ENCODE results near the gene HCFC1. TPM values are rescaled to one million over a fixed set of nuclear protein-coding genes. Genes with fewer than 3 reads are reported as not detected.

HCFC1 gene
- total and polyA plus RNA-seq, 7 experiments from 2014 or later = 6.6 to 106 (median 52.9) TPM

DNA sequence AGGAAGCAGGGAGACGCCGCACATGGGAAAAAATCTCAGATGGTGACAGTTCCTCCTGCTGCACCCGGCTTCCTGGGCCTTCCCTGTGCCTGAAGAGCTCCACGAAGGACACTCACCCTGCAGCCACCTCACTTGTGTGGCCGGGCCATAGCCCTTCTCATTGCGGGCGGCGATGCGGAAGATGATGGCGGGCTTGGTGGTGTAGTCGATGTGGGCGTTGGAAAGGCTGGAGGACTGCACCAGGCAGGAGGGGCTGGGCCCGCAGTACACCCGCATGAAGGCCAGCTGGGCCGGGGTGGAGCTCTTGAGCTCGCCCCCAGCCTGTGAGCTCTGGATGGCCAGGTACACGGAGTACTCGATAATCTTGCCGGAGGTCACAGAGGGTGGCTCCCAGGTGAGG lies 21.5 kb downstream of the HCFC1 start:
- Histone ChIP-seq H3K27me3 (ENCODE audit: control insufficient read depth in 2 of 2, insufficient read depth in 2 of 2, low read length in 2 of 2) (no peaks in the 10 kb centered on the region), H3K9me3 (ENCODE audit: control insufficient read depth in 2 of 3, low read length in 3 of 3) (no peaks in the 10 kb centered on the region), H3K27ac (ENCODE audit: low read depth, low read length) (no peak overlapping the region), H3K36me3 (ENCODE audit: control insufficient read depth in 2 of 3, insufficient read depth in 3 of 3, low read length in 3 of 3) (peaks cover 0 to 58% (median 2%) of the 10 kb centered on the region in 3 experiments), H3K4me3 (ENCODE audit: low read length) (no peak overlapping the region), H3K4me1 (ENCODE audit: control insufficient read depth in 2 of 2, insufficient read depth in 2 of 2, low read length in 2 of 2) (peaks cover 8 to 15% of the 10 kb centered on the region in 2 donors)
- no peaks in the 10 kb centered on the region for H3K9me3 Mint-ChIP-seq
- H3K36me3 Mint-ChIP-seq = peaks cover 0 to 37% (median 5%) of the 10 kb centered on the region in 5 donors
- peak overlapping the region in 1 of 10 donors; percentile 12 for H3K4me3 Mint-ChIP-seq
- no peak for ATAC-seq
- ChIA-PET CTCF (interaction anchor here (0.7 to 10.9 kb wide), 8 partner anchors 11 to 187 kb away, joined by 3 to 168 read pairs (median 5); partner anchors contain the start of genes ARHGAP4 and PLXNB3), POLR2A (interaction anchor here (1.1 to 21.0 kb wide), 3 partner anchors 19 to 186 kb away, joined by 5 to 384 read pairs (median 63); partner anchors contain the start of genes ARHGAP4, HCFC1, NAA10 and PLXNB3)
- intact Hi-C loops (cut with micrococcal nuclease) = loop anchor here in 1 of 2 donors (5.0 kb wide), 1 partner anchor 398 kb away; no protein-coding TSS in a partner anchor
- peak overlapping the region in 4 of 9 donors; percentile 9 to 80 (median 35) for H3K27ac Mint-ChIP-seq
- H3K4me1 Mint-ChIP-seq = peaks cover 6 to 33% (median 16%) of the 10 kb centered on the region in 7 donors
- DNase-seq = no peak
- no peaks in the 10 kb centered on the region for H3K27me3 Mint-ChIP-seq

DNA sequence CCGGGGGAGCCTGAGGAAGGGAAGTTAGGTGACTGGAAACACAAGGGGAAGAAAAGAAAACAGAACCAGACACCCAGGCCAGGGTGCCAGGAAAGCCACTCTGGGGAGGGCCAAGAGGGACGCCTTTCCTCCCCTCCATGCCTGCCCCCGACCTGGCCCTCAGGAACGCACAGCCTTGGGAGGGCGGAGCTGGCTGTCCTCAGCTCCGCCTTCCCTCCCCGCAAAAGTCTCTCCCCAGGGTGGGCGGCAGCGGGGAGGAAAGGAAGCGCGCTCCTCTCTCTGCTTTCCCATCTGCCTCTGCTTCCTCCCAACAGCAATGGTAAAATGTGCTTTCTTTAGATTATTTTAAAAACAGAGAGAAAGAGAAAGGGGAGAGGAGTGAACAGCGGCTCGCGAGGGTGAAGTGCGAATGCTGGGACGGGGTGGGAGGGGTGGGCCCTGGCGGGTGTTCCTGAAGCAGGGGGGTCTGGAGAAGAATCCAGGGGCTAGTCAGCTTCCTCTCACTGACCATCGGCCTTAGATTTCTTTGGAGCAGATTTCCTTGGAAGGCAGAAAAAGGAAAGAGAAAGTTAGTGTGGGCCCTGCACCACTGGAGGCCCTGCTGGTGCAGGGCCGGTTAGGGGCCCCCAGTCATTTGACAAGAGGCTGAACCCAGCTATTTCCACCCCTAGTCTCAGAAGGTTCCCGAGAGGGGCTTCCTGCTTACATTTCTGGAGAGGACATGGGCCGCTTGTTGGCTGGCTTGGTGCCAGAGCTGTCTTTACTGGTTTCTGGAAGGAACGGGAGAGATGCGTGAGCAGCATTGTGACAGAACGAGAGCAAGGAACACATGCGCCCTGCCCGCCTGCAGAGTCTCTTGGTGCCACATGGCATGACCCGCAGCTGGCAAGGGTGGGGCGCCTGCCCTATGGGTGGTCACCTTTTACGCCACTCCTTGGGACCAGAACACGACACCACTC lies 22.5 kb downstream of the HCFC1 start:
- DNase-seq (no peak), ATAC-seq (no peak)
- Mint-ChIP-seq H3K27me3 (no peaks in the 10 kb centered on the region), H3K27ac (peak overlapping the region in 8 of 9 donors; percentile 49 to 94 (median 72)), H3K4me1 (peaks cover 6 to 33% (median 16%) of the 10 kb centered on the region in 7 donors), H3K4me3 (peak overlapping the region in 5 of 10 donors; percentile 35 to 54 (median 45)), H3K36me3 (peaks cover 0 to 33% (median 7%) of the 10 kb centered on the region in 5 donors), H3K9me3 (no peaks in the 10 kb centered on the region)
- Histone ChIP-seq H3K36me3 (ENCODE audit: control insufficient read depth in 2 of 3, insufficient read depth in 3 of 3, low read length in 3 of 3) (peaks cover 0 to 48% (median 2%) of the 10 kb centered on the region in 3 experiments), H3K27me3 (ENCODE audit: control insufficient read depth in 2 of 2, insufficient read depth in 2 of 2, low read length in 2 of 2) (no peaks in the 10 kb centered on the region), H3K4me3 (ENCODE audit: low read length) (no peak overlapping the region), H3K9me3 (ENCODE audit: control insufficient read depth in 2 of 3, low read length in 3 of 3) (no peaks in the 10 kb centered on the region), H3K27ac (ENCODE audit: low read depth, low read length) (peak overlapping the region; percentile 55), H3K4me1 (ENCODE audit: control insufficient read depth in 2 of 2, insufficient read depth in 2 of 2, low read length in 2 of 2) (peaks cover 8 to 15% of the 10 kb centered on the region in 2 donors)
- intact Hi-C loops (cut with micrococcal nuclease) = loop anchor here in 1 of 2 donors (2.0 to 5.0 kb wide), 2 partner anchors 42 to 1008 kb away; no protein-coding TSS in a partner anchor
- ChIA-PET POLR2A (interaction anchor here (0.6 to 21.0 kb wide), 4 partner anchors 20 to 196 kb away, joined by 3 to 384 read pairs (median 33); partner anchors contain the start of genes ARHGAP4, HCFC1 and NAA10), CTCF (interaction anchor here (0.6 to 10.9 kb wide), 9 partner anchors 16 to 458 kb away, joined by 3 to 168 read pairs (median 5); partner anchors contain the start of genes ARHGAP4 and PLXNB3)

DNA sequence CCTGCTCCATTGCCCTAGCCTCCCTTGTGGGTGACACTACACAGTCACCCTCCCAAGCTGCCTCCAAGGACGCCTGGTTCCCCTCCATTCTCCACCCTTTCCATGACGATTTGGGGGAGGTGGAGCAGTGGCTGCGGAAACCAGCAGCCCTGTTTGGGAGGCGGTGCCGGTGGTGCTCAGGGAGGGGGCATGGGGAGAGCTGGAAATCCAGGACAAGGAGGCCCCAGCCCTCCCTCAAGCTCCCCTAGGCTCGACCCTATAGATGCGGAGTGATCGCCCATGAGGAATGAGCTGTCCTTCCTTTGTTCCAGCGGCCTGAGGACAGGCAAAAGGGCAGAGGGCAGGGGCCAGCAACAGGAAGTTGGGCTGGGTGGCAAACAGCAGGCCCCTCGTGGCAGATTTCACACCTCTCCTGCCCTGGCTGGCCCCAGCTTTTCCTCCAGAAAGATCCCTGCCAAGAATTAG lies 23.6 kb downstream of the HCFC1 start:
- H3K4me1 ChIP-seq (ENCODE audit: control insufficient read depth in 2 of 2, insufficient read depth in 2 of 2, low read length in 2 of 2) = peaks cover 6 to 12% of the 10 kb centered on the region in 2 donors
- ATAC-seq = no peak
- H3K4me3 Mint-ChIP-seq = peak overlapping the region in 1 of 10 donors; percentile 53
- H3K27ac ChIP-seq (ENCODE audit: low read depth, low read length) = peak overlapping the region; percentile 48
- DNase-seq = no peak
- H3K4me1 Mint-ChIP-seq = peaks cover 6 to 33% (median 20%) of the 10 kb centered on the region in 7 donors
- H3K4me3 ChIP-seq (ENCODE audit: low read length) = no peak overlapping the region
- intact Hi-C loops (cut with micrococcal nuclease) = loop anchor here in 1 of 2 donors (2.0 to 5.0 kb wide), 2 partner anchors 41 to 1007 kb away; no protein-coding TSS in a partner anchor
- H3K9me3 Mint-ChIP-seq = no peaks in the 10 kb centered on the region
- H3K36me3 ChIP-seq (ENCODE audit: control insufficient read depth in 2 of 3, insufficient read depth in 3 of 3, low read length in 3 of 3) = peaks cover 0 to 38% (median 2%) of the 10 kb centered on the region in 3 experiments
- no peaks in the 10 kb centered on the region for H3K27me3 Mint-ChIP-seq
- H3K9me3 ChIP-seq (ENCODE audit: control insufficient read depth in 2 of 3, low read length in 3 of 3) = no peaks in the 10 kb centered on the region
- CTCF ChIA-PET = interaction anchor here (0.6 to 10.9 kb wide), 8 partner anchors 8 to 589 kb away, joined by 3 to 168 read pairs (median 8); partner anchors contain the start of genes ARHGAP4 and PLXNB3
- peak overlapping the region in 7 of 9 donors; percentile 33 to 94 (median 71) for H3K27ac Mint-ChIP-seq
- peaks cover 0 to 32% (median 7%) of the 10 kb centered on the region in 5 donors for H3K36me3 Mint-ChIP-seq
- H3K27me3 ChIP-seq (ENCODE audit: control insufficient read depth in 2 of 2, insufficient read depth in 2 of 2, low read length in 2 of 2) = no peaks in the 10 kb centered on the region
- POLR2A ChIA-PET = interaction anchor here (0.8 to 21.0 kb wide), 3 partner anchors 21 to 41 kb away, joined by 3 to 384 read pairs (median 63); partner anchors contain the start of genes ARHGAP4, HCFC1 and NAA10

DNA sequence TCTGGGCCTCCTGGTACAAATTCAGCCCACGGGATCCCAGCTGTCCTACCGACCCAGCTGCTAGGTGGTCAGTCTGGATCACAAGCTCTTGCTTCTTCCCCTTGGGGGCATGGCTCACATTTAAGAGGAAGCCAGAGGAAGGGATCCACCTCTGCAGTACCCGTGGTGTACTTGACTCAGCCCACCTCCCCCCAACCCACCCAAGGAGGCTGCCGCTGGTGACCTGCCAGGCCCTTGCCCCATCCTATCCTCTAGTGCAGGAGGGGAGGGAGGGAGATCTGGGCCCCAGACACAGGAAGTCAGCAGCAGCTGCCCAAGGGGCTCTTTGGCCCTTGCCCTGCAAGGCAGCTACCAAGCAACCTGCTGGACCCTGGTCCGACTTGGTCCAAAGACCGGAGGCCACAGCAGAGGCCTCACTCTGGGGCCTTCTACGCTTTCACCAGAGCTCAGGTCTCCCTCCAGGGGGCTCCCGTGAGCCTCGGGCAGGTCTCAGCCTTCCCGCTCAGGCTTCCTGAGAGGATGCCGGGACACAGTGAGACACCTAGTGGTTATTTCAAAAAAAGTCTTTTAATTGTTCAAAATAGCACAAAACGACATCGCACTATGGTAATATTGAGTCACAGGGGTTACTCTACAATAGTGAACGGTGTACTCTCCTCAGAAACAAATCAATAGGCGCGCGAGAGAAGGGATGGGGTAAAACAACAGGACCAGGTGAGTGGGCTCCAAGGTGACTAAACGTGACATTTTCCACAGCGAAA lies 24.4 kb downstream of the HCFC1 start:
- H3K4me1 Mint-ChIP-seq = peaks cover 6 to 30% (median 20%) of the 10 kb centered on the region in 7 donors
- peak overlapping the region; percentile 26 to 94 (median 87) for H3K27ac Mint-ChIP-seq
- Histone ChIP-seq H3K4me3 (ENCODE audit: low read length) (no peak overlapping the region), H3K4me1 (ENCODE audit: control insufficient read depth in 2 of 2, insufficient read depth in 2 of 2, low read length in 2 of 2) (peaks cover 3 to 9% of the 10 kb centered on the region in 2 donors), H3K9me3 (ENCODE audit: control insufficient read depth in 2 of 3, low read length in 3 of 3) (no peaks in the 10 kb centered on the region), H3K27ac (ENCODE audit: low read depth, low read length) (no peak overlapping the region), H3K27me3 (ENCODE audit: control insufficient read depth in 2 of 2, insufficient read depth in 2 of 2, low read length in 2 of 2) (no peaks in the 10 kb centered on the region), H3K36me3 (ENCODE audit: control insufficient read depth in 2 of 3, insufficient read depth in 3 of 3, low read length in 3 of 3) (peaks cover 0 to 29% (median 2%) of the 10 kb centered on the region in 3 experiments)
- peaks cover 0 to 32% (median 7%) of the 10 kb centered on the region in 5 donors for H3K36me3 Mint-ChIP-seq
- no peaks in the 10 kb centered on the region for H3K27me3 Mint-ChIP-seq
- peak; percentile 93 for ATAC-seq
- peak overlapping the region; percentile 0 to 69 (median 32) for H3K4me3 Mint-ChIP-seq
- intact Hi-C loops (cut with micrococcal nuclease) = loop anchor here (1.0 to 5.0 kb wide), 8 partner anchors 12 to 183 kb away; partner anchors contain the start of genes PLXNB3 (in 2 of the 2), IDH3G (in 1 of the 2), NAA10 (in 1 of the 2) and SSR4 (in 1 of the 2)
- POLR2A ChIA-PET = interaction anchor here (0.8 to 21.0 kb wide), 3 partner anchors 20 to 68 kb away, joined by 3 to 384 read pairs (median 63); partner anchors contain the start of genes ARHGAP4, HCFC1 and NAA10
- DNase-seq = peak; percentile 58 to 83 (median 78)
- CTCF ChIA-PET = interaction anchor here (0.6 to 10.9 kb wide), 11 partner anchors 8 to 318 kb away, joined by 3 to 168 read pairs (median 7); partner anchors contain the start of genes ARHGAP4 and PLXNB3
- H3K9me3 Mint-ChIP-seq = no peaks in the 10 kb centered on the region

DNA sequence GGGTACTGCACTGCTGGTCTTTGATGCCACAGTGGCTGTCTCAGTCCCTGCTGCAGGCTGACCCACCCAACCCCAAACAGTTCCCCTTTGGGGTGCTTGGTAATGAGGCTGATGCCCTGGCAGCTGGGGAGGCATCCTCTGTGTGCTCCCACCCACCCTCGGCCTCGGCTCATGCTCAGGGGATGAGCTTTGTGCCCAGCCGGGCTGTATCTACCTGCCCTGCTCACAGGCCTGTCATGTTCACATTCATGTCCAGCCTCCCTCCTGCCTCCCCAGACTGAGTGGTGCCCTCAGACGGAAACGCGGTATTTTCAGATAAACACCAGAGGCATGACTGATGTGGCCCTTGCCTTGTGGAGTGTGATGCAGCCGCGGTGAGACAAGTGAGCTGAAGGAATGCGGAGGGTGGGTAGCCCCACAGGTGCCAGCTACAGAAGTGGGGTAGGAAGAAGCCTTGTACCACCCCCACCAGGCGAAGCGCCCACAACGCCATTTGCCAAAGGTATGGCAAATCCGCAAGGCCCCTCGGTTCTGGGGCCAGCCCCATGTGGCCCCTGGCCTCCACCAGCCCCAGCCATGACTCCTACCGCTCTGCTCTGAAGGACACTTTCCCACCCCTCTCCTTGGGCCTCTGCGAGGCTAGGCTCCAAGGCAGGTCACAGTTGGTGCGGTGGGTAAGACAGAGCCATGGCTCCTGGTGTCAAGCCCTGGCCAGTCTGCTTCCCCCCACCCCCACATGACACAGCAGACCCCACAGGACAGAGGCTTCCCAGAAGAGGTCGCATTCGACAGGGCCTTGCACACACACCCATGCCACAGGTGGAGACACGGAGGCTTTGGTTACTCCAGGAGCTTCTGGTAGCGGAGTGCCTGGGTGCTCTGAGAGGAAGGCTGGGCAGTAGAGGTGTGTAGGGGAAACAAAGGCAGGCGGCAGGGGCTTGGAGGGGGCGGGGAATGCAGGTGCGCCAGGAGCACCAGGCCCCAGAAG lies 25.4 kb downstream of the HCFC1 start:
- POLR2A ChIA-PET = interaction anchor here (7.7 to 21.0 kb wide), 2 partner anchors 19 to 22 kb away, joined by 63 to 384 read pairs; partner anchors contain the start of genes ARHGAP4, HCFC1 and NAA10
- no peak overlapping the region for H3K4me3 ChIP-seq (ENCODE audit: low read length)
- Mint-ChIP-seq H3K27me3 (no peaks in the 10 kb centered on the region), H3K4me1 (peaks cover 6 to 32% (median 22%) of the 10 kb centered on the region in 7 donors), H3K4me3 (peak overlapping the region in 3 of 10 donors; percentile 9 to 23 (median 11)), H3K9me3 (no peaks in the 10 kb centered on the region), H3K27ac (peak overlapping the region in 2 of 9 donors; percentile 28 to 29), H3K36me3 (peaks cover 0 to 28% (median 7%) of the 10 kb centered on the region in 5 donors)
- intact Hi-C loops (cut with micrococcal nuclease) = loop anchor here in 1 of 2 donors (2.0 to 5.0 kb wide), 2 partner anchors 23 to 39 kb away; no protein-coding TSS in a partner anchor
- DNase-seq (no peak), ATAC-seq (no peak)
- H3K27me3 ChIP-seq (ENCODE audit: control insufficient read depth in 2 of 2, insufficient read depth in 2 of 2, low read length in 2 of 2) = no peaks in the 10 kb centered on the region
- H3K27ac ChIP-seq (ENCODE audit: low read depth, low read length) = no peak overlapping the region
- CTCF ChIA-PET = interaction anchor here (1.0 to 10.9 kb wide), 8 partner anchors 12 to 183 kb away, joined by 3 to 168 read pairs (median 6); partner anchors contain the start of genes ARHGAP4, NAA10 and PLXNB3
- H3K4me1 ChIP-seq (ENCODE audit: control insufficient read depth in 2 of 2, insufficient read depth in 2 of 2, low read length in 2 of 2) = peaks cover 3 to 9% of the 10 kb centered on the region in 2 donors
- peaks cover 0 to 20% (median 2%) of the 10 kb centered on the region in 3 experiments for H3K36me3 ChIP-seq (ENCODE audit: control insufficient read depth in 2 of 3, insufficient read depth in 3 of 3, low read length in 3 of 3)
- H3K9me3 ChIP-seq (ENCODE audit: control insufficient read depth in 2 of 3, low read length in 3 of 3) = no peaks in the 10 kb centered on the region

All from naive thymus-derived CD4-positive, alpha-beta T cell (primary cell).